ENCODE results near the gene IDI2. TPM values are rescaled to one million over a fixed set of nuclear protein-coding genes. Genes with fewer than 3 reads are reported as not detected.

IDI2 gene
- total and polyA plus RNA-seq, 2 of the 13 experiments (the other 11 are each of a cell fraction or from before 2014, with no cell fraction given): not detected

DNA sequence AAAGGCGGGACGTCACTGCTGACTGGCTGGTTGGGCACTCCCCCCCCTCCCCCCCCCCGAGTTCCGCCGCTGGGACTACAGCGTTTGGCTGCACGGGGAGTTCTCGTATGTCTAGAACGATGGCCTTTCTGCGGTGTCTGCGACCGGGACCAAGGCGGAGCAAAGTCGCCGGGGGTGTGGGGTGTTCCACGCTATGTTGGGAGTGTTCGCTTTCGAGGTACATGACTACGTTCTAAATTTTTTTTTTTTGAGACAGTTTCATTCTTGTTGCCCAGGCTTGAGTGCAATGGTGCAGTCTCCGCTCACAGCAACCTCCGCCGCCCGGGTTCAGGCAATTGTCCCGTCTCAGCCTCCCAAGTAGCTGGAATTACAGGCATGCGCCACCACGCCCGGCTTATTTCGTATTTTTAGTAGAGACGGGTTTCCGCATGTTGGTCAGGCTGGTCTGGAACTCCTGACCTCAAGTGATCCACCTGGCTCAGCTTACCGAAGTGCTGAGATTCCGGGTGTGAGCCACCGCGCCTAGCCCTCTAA, 23.8 kb upstream of the IDI2 start:
- BruUV-seq (replicated peaks): no TSS peak
- Histone ChIP-seq H3K4me1 (ENCODE audit: insufficient read depth, low read length) (peaks cover 59% of the 10 kb centered on the region), H3K9me3 (ENCODE audit: low read length) (no peaks in the 10 kb centered on the region), H3K36me3 (replicated peaks in 1 of 2; ENCODE audit: control insufficient read depth in 1 of 2, insufficient read depth in 2 of 2, low read length in 2 of 2) (peaks cover 3 to 23% of the 10 kb centered on the region in 2 experiments; a peak in 3 of 5 replicates), H3K27me3 (ENCODE audit: control insufficient read depth in 1 of 2, insufficient read depth in 2 of 2, low read length in 2 of 2) (no peaks in the 10 kb centered on the region; a peak in 1 of 5 replicates), H2AFZ (ENCODE audit: low read length) (no peak overlapping the region), H3K27ac (ENCODE audit: extremely low read length, insufficient read depth, low read length) (peak overlapping the region; percentile 96), H3K9ac (ENCODE audit: insufficient read depth, low read depth, low read length) (peak overlapping the region; percentile 94), H3K4me2 (ENCODE audit: low read depth, low read length) (peak overlapping the region; percentile 85), H3K4me3 (replicated peaks in 1 of 3; ENCODE audit: insufficient read depth in 1 of 3, low read depth in 2 of 3, low read length in 3 of 3) (peak overlapping the region; percentile 80 to 98 (median 93)), H3K79me2 (ENCODE audit: insufficient read depth, low read length) (peaks cover 80% of the 10 kb centered on the region), H4K20me1 (ENCODE audit: insufficient read depth, low read length) (peaks cover 38% of the 10 kb centered on the region)
- no peak for ATAC-seq
- WGBS (ENCODE audit: low lambda C conversion rate): 0% methylated on average over 27 of the region's 34 CpGs
- peak; percentile 20 for DNase-seq (ENCODE audit: low spot score)
- POLR2A ChIA-PET: interaction anchor here (0.9 to 1.9 kb wide), 21 partner anchors 8 to 232 kb away, joined by 3 to 15 read pairs (median 5); partner anchors contain the start of genes GTPBP4 and LARP4B
- CTCF ChIA-PET (ENCODE audit: low intra/inter-chr PET ratio, low total read pairs): no interaction called here
- FAIRE-seq: no peak
- in situ Hi-C loops (cut with HindIII; ENCODE audit: extremely low pct_ligation_motif_present, low pct_unique_long_range_greater_than_20kb) (no loop called here), intact Hi-C loops (cut with micrococcal nuclease; ENCODE audit: unreplicated experiment) (loop anchor here (2.0 to 5.0 kb wide), 2 partner anchors 62 to 119 kb away; partner anchors contain the start of genes GTPBP4 and LARP4B)
- TF ChIP-seq NFKB2 (CRISPR knock-in tag; IDR thresholded peaks at IDR 0.05; ENCODE audit: borderline replicate concordance) (no peak), CREB1 (IDR thresholded peaks at IDR 0.05) (no peak), CREB1 (CRISPR knock-in tag; IDR thresholded peaks at IDR 0.05) (0 out of 2 replicates have a peak, but pooled peaks have one; percentile 70), ZNF234 (CRISPR knock-in tag; conservative IDR thresholded peaks at IDR 0.05) (0 out of 2 replicates have a peak, but pooled peaks have one; percentile 3), ZNF101 (CRISPR knock-in tag; IDR thresholded peaks at IDR 0.05; ENCODE audit: borderline replicate concordance, low read depth) (no peak)
- TF ChIP-seq, protein P1, sequence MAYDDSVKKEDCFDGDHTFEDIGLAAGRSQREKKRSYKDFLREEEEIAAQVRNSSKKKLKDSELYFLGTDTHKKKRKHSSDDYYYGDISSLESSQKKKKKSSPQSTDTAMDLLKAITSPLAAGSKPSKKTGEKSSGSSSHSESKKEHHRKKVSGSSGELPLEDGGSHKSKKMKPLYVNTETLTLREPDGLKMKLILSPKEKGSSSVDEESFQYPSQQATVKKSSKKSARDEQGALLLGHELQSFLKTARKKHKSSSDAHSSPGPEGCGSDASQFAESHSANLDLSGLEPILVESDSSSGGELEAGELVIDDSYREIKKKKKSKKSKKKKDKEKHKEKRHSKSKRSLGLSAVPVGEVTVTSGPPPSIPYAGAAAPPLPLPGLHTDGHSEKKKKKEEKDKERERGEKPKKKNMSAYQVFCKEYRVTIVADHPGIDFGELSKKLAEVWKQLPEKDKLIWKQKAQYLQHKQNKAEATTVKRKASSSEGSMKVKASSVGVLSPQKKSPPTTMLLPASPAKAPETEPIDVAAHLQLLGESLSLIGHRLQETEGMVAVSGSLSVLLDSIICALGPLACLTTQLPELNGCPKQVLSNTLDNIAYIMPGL (CRISPR knock-in tag; IDR thresholded peaks at IDR 0.05; ENCODE audit: borderline replicate concordance in 1 of 2, low read depth in 1 of 2): no peak; a peak in 1 of 4 replicates
- TF ChIP-seq, protein P2, sequence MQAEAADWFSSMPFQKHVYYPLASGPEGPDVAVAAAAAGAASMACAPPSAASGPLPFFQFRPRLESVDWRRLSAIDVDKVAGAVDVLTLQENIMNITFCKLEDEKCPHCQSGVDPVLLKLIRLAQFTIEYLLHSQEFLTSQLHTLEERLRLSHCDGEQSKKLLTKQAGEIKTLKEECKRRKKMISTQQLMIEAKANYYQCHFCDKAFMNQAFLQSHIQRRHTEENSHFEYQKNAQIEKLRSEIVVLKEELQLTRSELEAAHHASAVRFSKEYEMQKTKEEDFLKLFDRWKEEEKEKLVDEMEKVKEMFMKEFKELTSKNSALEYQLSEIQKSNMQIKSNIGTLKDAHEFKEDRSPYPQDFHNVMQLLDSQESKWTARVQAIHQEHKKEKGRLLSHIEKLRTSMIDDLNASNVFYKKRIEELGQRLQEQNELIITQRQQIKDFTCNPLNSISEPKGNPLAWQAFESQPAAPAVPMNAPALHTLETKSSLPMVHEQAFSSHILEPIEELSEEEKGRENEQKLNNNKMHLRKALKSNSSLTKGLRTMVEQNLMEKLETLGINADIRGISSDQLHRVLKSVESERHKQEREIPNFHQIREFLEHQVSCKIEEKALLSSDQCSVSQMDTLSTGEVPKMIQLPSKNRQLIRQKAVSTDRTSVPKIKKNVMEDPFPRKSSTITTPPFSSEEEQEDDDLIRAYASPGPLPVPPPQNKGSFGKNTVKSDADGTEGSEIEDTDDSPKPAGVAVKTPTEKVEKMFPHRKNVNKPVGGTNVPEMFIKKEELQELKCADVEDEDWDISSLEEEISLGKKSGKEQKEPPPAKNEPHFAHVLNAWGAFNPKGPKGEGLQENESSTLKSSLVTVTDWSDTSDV (CRISPR knock-in tag; IDR thresholded peaks at IDR 0.05): no peak
- TF ChIP-seq, protein P3, sequence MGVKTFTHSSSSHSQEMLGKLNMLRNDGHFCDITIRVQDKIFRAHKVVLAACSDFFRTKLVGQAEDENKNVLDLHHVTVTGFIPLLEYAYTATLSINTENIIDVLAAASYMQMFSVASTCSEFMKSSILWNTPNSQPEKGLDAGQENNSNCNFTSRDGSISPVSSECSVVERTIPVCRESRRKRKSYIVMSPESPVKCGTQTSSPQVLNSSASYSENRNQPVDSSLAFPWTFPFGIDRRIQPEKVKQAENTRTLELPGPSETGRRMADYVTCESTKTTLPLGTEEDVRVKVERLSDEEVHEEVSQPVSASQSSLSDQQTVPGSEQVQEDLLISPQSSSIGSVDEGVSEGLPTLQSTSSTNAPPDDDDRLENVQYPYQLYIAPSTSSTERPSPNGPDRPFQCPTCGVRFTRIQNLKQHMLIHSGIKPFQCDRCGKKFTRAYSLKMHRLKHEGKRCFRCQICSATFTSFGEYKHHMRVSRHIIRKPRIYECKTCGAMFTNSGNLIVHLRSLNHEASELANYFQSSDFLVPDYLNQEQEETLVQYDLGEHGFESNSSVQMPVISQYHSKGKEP (CRISPR knock-in tag; IDR thresholded peaks at IDR 0.05): no peak
